K562 (cell line): ENCODE results near the gene GART. TPM values are rescaled to one million over a fixed set of nuclear protein-coding genes. Genes with fewer than 3 reads are reported as not detected.

Experiments
- ARID3B ChIP-seq: fragments of 250-450 bp; sonication (Bioruptor Pico); IDR thresholded peaks from 2 replicates; pipeline ENCODE4 v1.4.0; 2020; ENCODE audit warnings: borderline replicate concordance
- BCL6 ChIP-seq: fragments of 250-450 bp; sonication (Bioruptor Pico); IDR thresholded peaks from 2 replicates; pipeline ENCODE4 v1.4.0; 2020
- COPS2 ChIP-seq: fragments of 450-650 bp; conservative IDR thresholded peaks from 2 replicates; pipeline ENCODE4 v1.6.1; 2016; ENCODE audit warnings: mild to moderate bottlenecking, moderate library complexity
- EWSR1 ChIP-seq: fragments of 450-650 bp; IDR thresholded peaks from 2 replicates; pipeline ENCODE4 v1.6.1; 2018; ENCODE audit warnings: borderline replicate concordance, mild to moderate bottlenecking, low read depth, moderate library complexity; ENCODE audit not compliant: partially characterized antibody
- HNRNPUL1 ChIP-seq: fragments of 200-400 bp; formaldehyde crosslinking; IDR thresholded peaks from 2 replicates; pipeline ENCODE4 v1.6.1; 2017; ENCODE audit warnings: low read length
- MAFF ChIP-seq: IDR thresholded peaks from 2 replicates; pipeline ENCODE4 v1.6.1; 2012; ENCODE audit warnings: low read length, improper control_type of control experiment
- MEIS2 ChIP-seq: fragments of 450-650 bp; IDR thresholded peaks from 2 replicates; pipeline ENCODE4 v1.6.1; 2014; ENCODE audit warnings: mild to moderate bottlenecking; ENCODE audit not compliant: partially characterized antibody
- NCOA4 ChIP-seq: fragments of 450-650 bp; IDR thresholded peaks from 2 replicates; pipeline ENCODE4 v1.6.1; 2018; ENCODE audit warnings: mild to moderate bottlenecking; ENCODE audit not compliant: partially characterized antibody
- NFATC3 ChIP-seq: fragments of 450-650 bp; IDR thresholded peaks from 2 replicates; pipeline ENCODE4 v1.6.1; 2017; ENCODE audit warnings: mild to moderate bottlenecking
- POLR2G ChIP-seq: fragments of 200-400 bp; formaldehyde crosslinking; IDR thresholded peaks from 2 replicates; pipeline ENCODE4 v1.6.1; 2017; ENCODE audit warnings: low read depth, mild to moderate bottlenecking, antibody characterized with exemption, low read length, moderate library complexity
- RBFOX2 ChIP-seq: fragments of 200-400 bp; formaldehyde crosslinking; IDR thresholded peaks from 2 replicates; pipeline ENCODE4 v1.6.1; 2017; ENCODE audit warnings: low read depth, mild to moderate bottlenecking, low read length, moderate library complexity
- VEZF1 ChIP-seq: fragments of 200-800 bp; sonication (Bioruptor generic); IDR thresholded peaks from 2 replicates; pipeline ENCODE4 v1.6.1; 2017; ENCODE audit warnings: missing genetic modification characterization, missing compliant biosample characterization
- XRCC5 ChIP-seq: fragments of 200-400 bp; formaldehyde crosslinking; IDR thresholded peaks from 2 replicates; pipeline ENCODE4 v1.6.1; 2017; ENCODE audit warnings: low read depth, mild to moderate bottlenecking, low read length
- ZC3H4 ChIP-seq: sonication (generic); formaldehyde crosslinking; IDR thresholded peaks from 2 replicates; pipeline ENCODE4 v1.9.0; 2021; ENCODE audit warnings: missing genetic modification reagents, borderline replicate concordance
- ZFP91 ChIP-seq: sonication (generic); formaldehyde crosslinking; IDR thresholded peaks from 2 replicates; pipeline ENCODE4 v1.8.0; 2022; ENCODE audit warnings: mild to moderate bottlenecking, missing genetic modification reagents
- ZMIZ1 ChIP-seq, 2 experiments: fragments of 150-350 bp in 1 of 2; IDR thresholded peaks; 2 replicates each; pipeline ENCODE4 v1.6.1; 2012 to 2016; ENCODE audit warnings: low read depth in 2 of 2, low read length in 2 of 2, mild to moderate bottlenecking in 1 of 2, moderate library complexity in 1 of 2
- ZNF184 ChIP-seq: sonication (generic); formaldehyde crosslinking; IDR thresholded peaks from 2 replicates; pipeline ENCODE4 v1.5.0; 2020; ENCODE audit warnings: missing genetic modification reagents
- ZNF354B ChIP-seq: fragments of 250-450 bp; sonication (Bioruptor Pico); IDR thresholded peaks from 2 replicates; pipeline ENCODE4 v1.4.0; 2020
- ZNF668 ChIP-seq: fragments of 250-450 bp; sonication (Bioruptor Pico); IDR thresholded peaks from 2 replicates; pipeline ENCODE4 v1.8.0; 2022; ENCODE audit warnings: mild to moderate bottlenecking, inconsistent platforms
- polyA plus RNA-seq, 8 experiments: library from polyadenylated mRNA; depleted of rRNA in 4 of 8; stranded (reverse) in 5 of 8; unstranded in 3 of 8; fragments of >200 nt; fragmentation: Nextera tagmentation in 2 of 8; fragmentation: Illumina TruSeq in 1 of 8; extraction: Ambion mirVana in 2 of 8; extraction: Trizol in 1 of 8; gene quantifications; 2 replicates each; pipeline versions ENCODE4 v1.2.1 to v1.2.3, GENCODE V29; 2011 to 2014; ENCODE audit warnings: inconsistent platforms in 1 of 8, missing spikeins in 1 of 8
- total RNA-seq, 7 experiments: library from RNA; depleted of rRNA in 6 of 7; stranded (reverse); fragments of >200 nt in 6 of 7; fragmentation: Illumina TruSeq in 2 of 7; extraction: Trizol in 2 of 7; gene quantifications; 2 replicates each; pipeline versions ENCODE4 v1.2.1 to v1.2.3, GENCODE V29; 2011 to 2021; ENCODE audit warnings: low replicate concordance in 1 of 7

The GART gene
- total and polyA plus RNA-seq, 9 of the 15 experiments (the other 6 are each of a cell fraction or from before 2014, with no cell fraction given) = 141 to 429 (median 349) TPM

- TF ChIP-seq ZC3H4 (CRISPR knock-in tag) (no peak), NCOA4 (no peak), EWSR1 (no peak), ZMIZ1 (IDR thresholded peaks at IDR 0.05; ENCODE audit: low read depth in 2 of 2, low read length in 2 of 2) (peak in 1 of 2 experiments; percentile 61; a peak in 1 of 4 replicates), COPS2 (no peak), ZFP91 (CRISPR knock-in tag) (no peak), ZNF184 (CRISPR knock-in tag) (no peak), ARID3B (CRISPR knock-in tag) (no peak), VEZF1 (CRISPR knock-in tag) (peak; percentile 70), RBFOX2 (peak; percentile 94), MAFF (no peak), ZNF354B (0 out of 2 replicates have a peak, but pooled peaks have one; percentile 7), POLR2G (peak; percentile 92), MEIS2 (no peak), HNRNPUL1 (no peak), XRCC5 (no peak), ZNF668 (peak; percentile 42; the same call in 1 of the 2 replicates), BCL6 (CRISPR knock-in tag) (no peak), NFATC3 (no peak)
Observed at GRCh38 chr21:33541756-33542639, at the start of gene GART (continued).
